GM12875 (cell line): Measurements from ENCODE around the gene STK31.
"Not testable (repeated sequence)": the region's sequence is repeated elsewhere in the genome, so short reads cannot be mapped to it uniquely, and the experiment has no call there.

Source experiments
- H3K4me3 ChIP-seq: one replicate; pipeline ENCODE4 v1.5.1; 2011; ENCODE audit warnings: low read depth, low read length, control low read depth
- CTCF ChIP-seq: IDR thresholded peaks from 2 replicates; pipeline ENCODE4 v1.5.1; 2011; ENCODE audit warnings: low read depth, mild to moderate bottlenecking, control low read depth, inconsistent platforms, low read length, moderate library complexity, borderline replicate concordance; ENCODE audit not compliant: insufficient read depth

The STK31 gene

DNA sequence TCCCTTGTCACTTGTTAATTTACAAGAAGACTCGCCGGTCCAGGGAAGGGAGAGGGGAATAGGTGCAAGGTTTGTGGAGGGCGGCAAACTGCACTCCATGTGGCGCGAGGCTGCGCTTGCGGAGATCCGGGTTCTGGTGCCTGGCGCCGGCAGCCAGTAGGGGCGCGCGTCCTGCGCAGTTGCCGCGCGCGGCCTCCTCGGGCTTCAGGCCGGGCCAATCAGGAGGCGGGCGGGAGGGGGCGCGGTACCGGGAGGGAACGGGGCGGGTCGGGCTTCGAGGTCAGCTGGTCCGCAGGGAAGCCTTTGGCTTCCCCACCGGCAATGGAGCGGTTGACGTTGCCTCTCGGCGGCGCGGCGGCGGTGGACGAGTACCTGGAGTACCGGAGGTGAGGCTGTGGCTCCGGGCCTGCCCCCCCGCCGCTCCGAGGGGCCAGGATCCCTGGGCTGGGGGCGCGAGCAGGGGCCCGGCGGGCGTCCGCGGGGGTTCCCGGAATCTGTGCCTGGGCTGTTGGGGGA, 30.1 kb upstream of the STK31 start, which contains the start of gene FAM221A:
FAM221A (plus strand) TSS at position 302 of the 516 bp plus-strand sequence; CDS start at position 322, 20 bp downstream.
- TF ChIP-seq CTCF, result peak; percentile 92
- H3K4me3 ChIP-seq, result peak within 1 kb of the TSS; percentile 81

DNA sequence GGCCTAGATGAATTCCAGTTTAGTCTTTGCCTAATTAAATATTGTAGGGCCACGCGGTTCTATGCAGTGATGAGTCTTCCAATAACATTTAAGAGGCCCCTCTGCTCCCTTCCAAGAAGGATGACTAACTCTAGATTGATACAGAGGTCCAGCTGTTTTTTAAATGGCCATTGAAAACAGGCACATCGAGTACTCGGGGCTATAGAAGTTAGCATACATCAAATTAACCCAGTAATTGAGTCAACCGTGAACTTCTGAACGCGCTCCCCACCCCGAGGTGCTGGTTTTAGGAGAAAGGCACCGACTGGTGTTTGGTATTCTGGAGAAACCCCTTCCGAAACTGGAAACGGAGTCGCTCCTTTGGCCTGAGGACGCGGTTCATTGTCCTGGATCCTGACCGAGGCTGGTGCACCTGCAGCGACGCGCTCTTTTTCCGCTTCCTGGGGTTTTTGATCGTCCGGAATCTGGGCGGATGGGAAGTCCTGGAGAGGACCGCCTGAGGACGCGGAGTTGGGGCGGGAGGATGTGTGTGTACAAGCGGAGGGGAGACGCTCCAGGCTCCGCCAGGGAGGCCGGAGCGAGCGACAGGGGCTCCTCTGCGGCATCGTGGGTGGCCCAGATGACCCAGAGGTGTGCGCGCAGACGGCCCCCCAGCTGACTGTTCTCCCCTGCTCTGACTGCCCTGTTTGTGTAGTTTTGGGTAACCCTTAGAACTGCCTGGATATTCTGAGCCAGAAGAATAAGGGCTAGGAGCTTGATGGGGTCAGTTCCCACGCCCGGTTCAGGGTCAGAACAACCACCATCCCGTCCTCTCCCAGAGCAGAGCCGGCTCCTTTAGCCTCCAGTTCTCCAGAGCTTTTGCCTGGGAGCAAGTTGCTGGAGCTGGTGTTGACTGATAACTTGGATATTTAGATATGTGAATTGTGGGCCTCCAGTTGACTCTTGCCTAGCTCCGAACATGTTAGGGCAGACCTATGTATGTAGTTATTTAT, 29.3 kb upstream of the STK31 start:
- H3K4me3 ChIP-seq, result peak overlapping the region; percentile 81
- no peak for TF ChIP-seq CTCF

GRCh38 chr7:23684041-23684440, 26.0 kb upstream of the STK31 start:
- H3K4me3 ChIP-seq, result not testable (repeated sequence)

GRCh38 chr7:23685731-23686130, 24.3 kb upstream of the STK31 start:
- no peak for TF ChIP-seq CTCF
- H3K4me3 ChIP-seq, result no peak overlapping the region

DNA sequence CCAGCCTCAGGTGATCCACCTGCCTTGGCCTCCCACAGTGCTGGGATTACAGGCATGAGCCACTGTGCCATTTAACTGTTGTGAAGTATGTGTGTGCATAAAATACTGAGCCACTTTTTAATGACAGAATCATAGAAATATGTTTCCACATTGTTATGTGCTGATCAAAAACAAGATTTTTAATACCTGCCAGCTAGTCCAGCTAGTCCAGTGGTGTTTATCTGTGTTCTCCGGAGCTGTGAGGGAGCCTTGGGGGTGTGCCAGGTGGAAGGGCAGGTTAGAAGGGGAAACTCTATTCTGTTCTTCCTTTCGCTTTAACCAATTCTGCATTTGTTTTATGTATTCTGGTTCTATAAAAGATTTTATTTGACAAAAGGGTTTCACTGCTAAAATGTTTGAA, 23.0 kb upstream of the STK31 start:
- H3K4me3 ChIP-seq, result no peak overlapping the region
- TF ChIP-seq CTCF, result no peak

DNA sequence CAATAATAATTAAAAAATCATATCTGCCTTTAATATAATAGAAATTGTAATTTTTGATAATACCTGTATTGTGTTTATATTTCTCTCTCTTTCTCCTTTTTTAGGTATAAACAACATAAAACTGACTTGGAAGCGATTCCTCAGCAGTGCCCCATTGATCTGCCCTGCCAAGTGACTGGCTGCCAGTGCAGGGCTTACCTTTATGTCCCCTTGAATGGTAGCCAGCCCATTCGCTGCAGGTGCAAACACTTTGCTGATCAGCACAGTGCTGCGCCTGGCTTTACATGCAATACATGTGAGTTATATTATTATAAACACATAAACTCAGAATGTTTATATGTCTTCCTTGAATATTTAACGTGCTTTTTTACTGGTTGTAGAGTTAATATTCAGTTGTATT, 20.9 kb upstream of the STK31 start:
- no peak overlapping the region for H3K4me3 ChIP-seq
- no peak for TF ChIP-seq CTCF

- TF ChIP-seq CTCF, result no peak
- no peak overlapping the region for H3K4me3 ChIP-seq
Observed at GRCh38 chr7:23691320-23691719, 18.7 kb upstream of the STK31 start.
